HG03103 (cell line): ENCODE data around the gene CAMTA1.

Experiments
- ATAC-seq: cut with Tn5 transposase; IDR thresholded peaks from one replicate; pipeline ENCODE4 v1.9.1; 2021; ENCODE audit warnings: low read depth; ENCODE audit not compliant: unreplicated experiment

Gene CAMTA1

GRCh38 chr1:7235871-7236517, 450.7 kb downstream of the CAMTA1 start:
- ATAC-seq, result no peak

GRCh38 chr1:7236844-7237515, 451.7 kb downstream of the CAMTA1 start:
- no peak for ATAC-seq

GRCh38 chr1:7247158-7247557, 461.9 kb downstream of the CAMTA1 start:
- ATAC-seq, result no peak

GRCh38 chr1:7247791-7248548, 462.7 kb downstream of the CAMTA1 start:
- no peak for ATAC-seq

- no peak for ATAC-seq
Observed at GRCh38 chr1:7248549-7249199, 463.4 kb downstream of the CAMTA1 start.

GRCh38 chr1:7249516-7249915, 464.3 kb downstream of the CAMTA1 start:
- no peak for ATAC-seq

GRCh38 chr1:7250176-7250575, 464.9 kb downstream of the CAMTA1 start:
- no peak for ATAC-seq

GRCh38 chr1:7250597-7251453, 465.6 kb downstream of the CAMTA1 start:
- ATAC-seq, result no peak

GRCh38 chr1:7251454-7251800, 466.2 kb downstream of the CAMTA1 start:
- no peak for ATAC-seq

GRCh38 chr1:7252411-7253117, 467.3 kb downstream of the CAMTA1 start:
- no peak for ATAC-seq

GRCh38 chr1:7253118-7253480, 467.8 kb downstream of the CAMTA1 start:
- no peak for ATAC-seq

GRCh38 chr1:7253988-7254587, 468.8 kb downstream of the CAMTA1 start:
- no peak for ATAC-seq

GRCh38 chr1:7255303-7256058, 470.2 kb downstream of the CAMTA1 start:
- no peak for ATAC-seq

GRCh38 chr1:7256526-7256925, 471.3 kb downstream of the CAMTA1 start:
- ATAC-seq, result no peak

- ATAC-seq, result no peak
Observed at GRCh38 chr1:7257225-7257624, 472.0 kb downstream of the CAMTA1 start.

GRCh38 chr1:7258589-7259135, 473.4 kb downstream of the CAMTA1 start:
- no peak for ATAC-seq

GRCh38 chr1:7259955-7260354, 474.7 kb downstream of the CAMTA1 start:
- no peak for ATAC-seq

GRCh38 chr1:7261490-7261889, 476.2 kb downstream of the CAMTA1 start:
- no peak for ATAC-seq
